ENCODE measurements around the gene NDNF. TPM values are rescaled to one million over a fixed set of nuclear protein-coding genes. Genes with fewer than 3 reads are reported as not detected.

Gene NDNF
- total RNA-seq, 1 experiment from 2014 or later, result 0.04 TPM

DNA sequence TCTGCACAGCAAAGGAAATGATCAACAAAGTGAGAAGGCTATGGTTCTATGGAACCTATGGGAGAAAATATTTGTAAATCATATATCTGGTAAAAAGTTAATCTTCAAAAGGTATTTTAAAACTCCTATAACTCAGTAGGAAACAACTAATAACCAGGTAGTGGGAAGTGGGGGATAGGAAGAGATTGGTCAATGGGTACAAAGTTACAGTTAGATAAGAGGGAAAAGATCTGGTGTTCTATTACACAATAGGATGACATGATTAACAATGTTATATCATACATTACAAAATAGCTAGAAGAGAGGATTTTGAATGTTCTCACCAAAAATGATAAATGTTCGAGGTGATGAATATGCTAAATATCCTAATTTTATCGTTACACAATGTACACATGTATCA, 46.3 kb downstream of the NDNF start:
- no peak overlapping the region for H2AFZ ChIP-seq (ENCODE audit: low read length)
- no peaks in the 10 kb centered on the region for H3K9me3 ChIP-seq (ENCODE audit: low read length)
- H3F3A ChIP-seq (ENCODE audit: low read length, unreplicated experiment), result no peaks in the 10 kb centered on the region
- H3K4me1 ChIP-seq (ENCODE audit: insufficient read depth, low read length), result no peaks in the 10 kb centered on the region
- POLR2A ChIA-PET (ENCODE audit: unreplicated experiment), result no interaction called here
- no peaks in the 10 kb centered on the region for H3K27me3 ChIP-seq (ENCODE audit: low read length)
- intact Hi-C loops (cut with micrococcal nuclease), result no loop called here
- no peaks in the 10 kb centered on the region for H3K79me2 ChIP-seq (ENCODE audit: low read length)
- no peak overlapping the region for H3K4me3 ChIP-seq (ENCODE audit: low read length)
- no peak overlapping the region for H3K4me2 ChIP-seq (ENCODE audit: low read length)
- no peaks in the 10 kb centered on the region for H3K9me2 ChIP-seq (replicated peaks; ENCODE audit: low read length)
- H4K20me1 ChIP-seq (ENCODE audit: low read length), result no peaks in the 10 kb centered on the region
- DNase-seq (no peak), ATAC-seq (no peak)
- CTCF ChIA-PET, result no interaction called here
- no peaks in the 10 kb centered on the region for H3K36me3 ChIP-seq (ENCODE audit: low read depth, low read length)
- BruUV-seq (replicated peaks), result no TSS peak
- no peak overlapping the region for H3K9ac ChIP-seq (ENCODE audit: low read length)
- H3K27ac ChIP-seq (ENCODE audit: low read length), result no peak overlapping the region
- no peak for TF ChIP-seq EZH2 (IDR thresholded peaks at IDR 0.05; ENCODE audit: low read length, unreplicated experiment)
- TF ChIP-seq EZH2phosphoT487 (IDR thresholded peaks at IDR 0.05; ENCODE audit: borderline replicate concordance, low read length), result no peak
- no peak for TF ChIP-seq CTCF (conservative IDR thresholded peaks at IDR 0.05; ENCODE audit: low read depth, low read length)

- Histone ChIP-seq H4K20me1 (ENCODE audit: low read length) (no peaks in the 10 kb centered on the region), H3K9me2 (replicated peaks; ENCODE audit: low read length) (no peaks in the 10 kb centered on the region), H3F3A (ENCODE audit: low read length, unreplicated experiment) (no peaks in the 10 kb centered on the region), H3K9me3 (ENCODE audit: low read length) (no peaks in the 10 kb centered on the region), H3K4me1 (ENCODE audit: insufficient read depth, low read length) (no peaks in the 10 kb centered on the region), H3K79me2 (ENCODE audit: low read length) (no peaks in the 10 kb centered on the region), H3K27me3 (ENCODE audit: low read length) (no peaks in the 10 kb centered on the region), H3K27ac (ENCODE audit: low read length) (no peak overlapping the region), H3K4me2 (ENCODE audit: low read length) (no peak overlapping the region), H3K9ac (ENCODE audit: low read length) (no peak overlapping the region), H3K36me3 (ENCODE audit: low read depth, low read length) (no peaks in the 10 kb centered on the region), H2AFZ (ENCODE audit: low read length) (no peak overlapping the region), H3K4me3 (ENCODE audit: low read length) (no peak overlapping the region)
- BruUV-seq (replicated peaks), result no TSS peak
- CTCF ChIA-PET, result no interaction called here
- POLR2A ChIA-PET (ENCODE audit: unreplicated experiment), result no interaction called here
- TF ChIP-seq CTCF (conservative IDR thresholded peaks at IDR 0.05; ENCODE audit: low read depth, low read length) (no peak), EZH2phosphoT487 (IDR thresholded peaks at IDR 0.05; ENCODE audit: borderline replicate concordance, low read length) (no peak), EZH2 (IDR thresholded peaks at IDR 0.05; ENCODE audit: low read length, unreplicated experiment) (no peak)
- no peak for DNase-seq
- ATAC-seq, result no peak
- intact Hi-C loops (cut with micrococcal nuclease), result no loop called here
Observed at GRCh38 chr4:121025540-121025939, 46.8 kb downstream of the NDNF start.

DNA sequence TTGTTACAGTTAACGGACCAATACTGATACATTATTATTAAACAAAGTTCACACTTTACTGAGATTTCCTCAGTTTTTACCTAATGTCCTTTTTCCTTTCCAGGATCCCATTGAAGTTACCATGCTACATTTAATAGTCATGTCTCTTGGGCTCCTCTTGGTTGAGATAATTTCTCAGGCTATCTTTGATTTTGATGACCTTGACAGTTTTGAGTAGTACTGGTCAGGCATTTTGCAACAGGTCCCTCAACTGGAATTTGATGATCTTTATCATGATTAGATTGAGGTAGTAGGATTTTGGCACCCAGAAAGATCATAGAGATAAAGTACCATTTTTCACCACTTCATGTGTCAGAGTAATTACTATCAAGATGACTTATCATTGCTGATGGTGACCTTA, 53.8 kb downstream of the NDNF start:
- intact Hi-C loops (cut with micrococcal nuclease), result no loop called here
- Histone ChIP-seq H3K4me3 (ENCODE audit: low read length) (no peak overlapping the region), H3F3A (ENCODE audit: low read length, unreplicated experiment) (no peaks in the 10 kb centered on the region), H4K20me1 (ENCODE audit: low read length) (no peaks in the 10 kb centered on the region), H2AFZ (ENCODE audit: low read length) (no peak overlapping the region), H3K9ac (ENCODE audit: low read length) (no peak overlapping the region), H3K36me3 (ENCODE audit: low read depth, low read length) (no peaks in the 10 kb centered on the region), H3K9me3 (ENCODE audit: low read length) (no peaks in the 10 kb centered on the region), H3K4me2 (ENCODE audit: low read length) (no peak overlapping the region), H3K9me2 (replicated peaks; ENCODE audit: low read length) (no peaks in the 10 kb centered on the region), H3K79me2 (ENCODE audit: low read length) (no peaks in the 10 kb centered on the region), H3K27me3 (ENCODE audit: low read length) (no peaks in the 10 kb centered on the region), H3K27ac (ENCODE audit: low read length) (no peak overlapping the region), H3K4me1 (ENCODE audit: insufficient read depth, low read length) (no peaks in the 10 kb centered on the region)
- TF ChIP-seq EZH2phosphoT487 (IDR thresholded peaks at IDR 0.05; ENCODE audit: borderline replicate concordance, low read length) (no peak), EZH2 (IDR thresholded peaks at IDR 0.05; ENCODE audit: low read length, unreplicated experiment) (no peak), CTCF (conservative IDR thresholded peaks at IDR 0.05; ENCODE audit: low read depth, low read length) (no peak)
- CTCF ChIA-PET, result no interaction called here
- DNase-seq (no peak), ATAC-seq (no peak)
- BruUV-seq (replicated peaks), result no TSS peak
- POLR2A ChIA-PET (ENCODE audit: unreplicated experiment), result no interaction called here
